H9 (cell line): ENCODE results near the gene PRODH2. TPM values are rescaled to one million over a fixed set of nuclear protein-coding genes. Genes with fewer than 3 reads are reported as not detected.

ENCODE experiments used
- DNase-seq: peaks from one replicate; pipeline ENCODE4 v3.0.0-alpha.2; 2017
- H2AFZ ChIP-seq: one replicate; pipeline ENCODE4 v1.6.1; 2013; ENCODE audit warnings: mild to moderate bottlenecking, low read length, control low read depth, moderate library complexity
- H2AK5ac ChIP-seq: 2 replicates; pipeline ENCODE4 v1.6.1; 2013; ENCODE audit warnings: low read length, control low read depth, mixed read lengths; ENCODE audit not compliant: insufficient read length
- H2BK120ac ChIP-seq: one replicate; pipeline ENCODE4 v1.6.1; 2013; ENCODE audit warnings: low read depth, mild to moderate bottlenecking, low read length, control low read depth, inconsistent platforms; ENCODE audit not compliant: poor library complexity, severe bottlenecking
- H2BK12ac ChIP-seq: 2 replicates; pipeline ENCODE4 v1.6.1; 2013; ENCODE audit warnings: low read length, control low read depth, mixed read lengths, low read depth; ENCODE audit not compliant: insufficient read length
- H2BK15ac ChIP-seq: 2 replicates; pipeline ENCODE4 v1.6.1; 2013; ENCODE audit warnings: low read depth, low read length, control low read depth
- H2BK20ac ChIP-seq: one replicate; pipeline ENCODE4 v1.6.1; 2013; ENCODE audit warnings: low read depth, mild to moderate bottlenecking, low read length, control low read depth, inconsistent platforms; ENCODE audit not compliant: poor library complexity, severe bottlenecking
- H2BK5ac ChIP-seq: 2 replicates; pipeline ENCODE4 v1.6.1; 2013; ENCODE audit warnings: low read length, control low read depth, mixed read lengths; ENCODE audit not compliant: insufficient read length
- H3K14ac ChIP-seq: 2 replicates; pipeline ENCODE4 v1.6.1; 2013; ENCODE audit warnings: low read length, control low read depth; ENCODE audit not compliant: insufficient read depth
- H3K18ac ChIP-seq: 2 replicates; pipeline ENCODE4 v1.6.1; 2013; ENCODE audit warnings: low read depth, mild to moderate bottlenecking, mixed read lengths, low read length, control low read depth; ENCODE audit not compliant: insufficient read length
- H3K23ac ChIP-seq: 2 replicates; pipeline ENCODE4 v1.6.1; 2013; ENCODE audit warnings: low read length, control low read depth, mixed read lengths, low read depth; ENCODE audit not compliant: insufficient read length
- H3K23me2 ChIP-seq: 2 replicates; pipeline ENCODE4 v1.6.1; 2013; ENCODE audit warnings: low read depth, mild to moderate bottlenecking, mixed read lengths, low read length, control low read depth; ENCODE audit not compliant: insufficient read length, poor library complexity, severe bottlenecking
- H3K27ac ChIP-seq: 2 replicates; pipeline ENCODE4 v1.5.1; 2013; ENCODE audit warnings: low read length, control low read depth, mixed read lengths, low read depth; ENCODE audit not compliant: insufficient read length
- H3K27me3 ChIP-seq: 2 replicates; pipeline ENCODE4 v1.6.1; 2013; ENCODE audit warnings: low read length, control low read depth, inconsistent platforms; ENCODE audit not compliant: insufficient read depth
- H3K4ac ChIP-seq: 2 replicates; pipeline ENCODE4 v1.6.1; 2013; ENCODE audit warnings: low read depth, mild to moderate bottlenecking, control low read depth, inconsistent platforms, low read length, moderate library complexity
- H3K4me1 ChIP-seq: 2 replicates; pipeline ENCODE4 v1.6.1; 2013; ENCODE audit warnings: low read length, control low read depth, inconsistent platforms; ENCODE audit not compliant: insufficient read depth
- H3K4me2 ChIP-seq: 2 replicates; pipeline ENCODE4 v1.6.1; 2013; ENCODE audit warnings: low read length, control low read depth, mixed read lengths; ENCODE audit not compliant: insufficient read length, insufficient read depth
- H3K56ac ChIP-seq: 2 replicates; pipeline ENCODE4 v1.6.1; 2013; ENCODE audit warnings: low read depth, mild to moderate bottlenecking, mixed read lengths, low read length, control low read depth; ENCODE audit not compliant: insufficient read length
- H3K79me1 ChIP-seq: 2 replicates; pipeline ENCODE4 v1.6.1; 2013; ENCODE audit warnings: low read depth, mild to moderate bottlenecking, moderate library complexity, low read length, control low read depth, inconsistent platforms; ENCODE audit not compliant: insufficient read depth, poor library complexity, severe bottlenecking
- H3K79me2 ChIP-seq: 2 replicates; pipeline ENCODE4 v1.6.1; 2013; ENCODE audit warnings: low read length, control low read depth, inconsistent platforms; ENCODE audit not compliant: insufficient read depth
- H3K9ac ChIP-seq: 2 replicates; pipeline ENCODE4 v1.6.1; 2013; ENCODE audit warnings: low read length, control low read depth, mixed read lengths; ENCODE audit not compliant: insufficient read length; ENCODE audit errors: extremely low read depth
- H3K9me3 ChIP-seq: one replicate; pipeline ENCODE4 v1.6.1; 2013; ENCODE audit warnings: low read depth, low read length, inconsistent platforms; ENCODE audit not compliant: control insufficient read depth
- H3T11ph ChIP-seq: one replicate; pipeline ENCODE4 v1.6.1; 2013; ENCODE audit warnings: mild to moderate bottlenecking, low read length, control low read depth, inconsistent platforms
- H4K20me1 ChIP-seq: one replicate; pipeline ENCODE4 v1.6.1; 2013; ENCODE audit not compliant: control insufficient read depth, insufficient read length, insufficient read depth
- H4K5ac ChIP-seq: 2 replicates; pipeline ENCODE4 v1.6.1; 2013; ENCODE audit warnings: low read depth, mild to moderate bottlenecking, mixed read lengths, low read length, control low read depth; ENCODE audit not compliant: insufficient read length
- H4K8ac ChIP-seq: replicated peaks from 2 replicates; pipeline ENCODE4 v1.6.1; 2013; ENCODE audit warnings: low read length, control low read depth, mixed read lengths, low read depth; ENCODE audit not compliant: insufficient read length
- H4K91ac ChIP-seq: 2 replicates; pipeline ENCODE4 v1.6.1; 2013; ENCODE audit warnings: low read depth, mild to moderate bottlenecking, moderate library complexity, mixed read lengths, low read length, control low read depth; ENCODE audit not compliant: insufficient read length
- H3K27ac Mint-ChIP-seq, 3 experiments: 2 replicates in 2 of 3; 3 replicates in 1 of 3; pipeline ENCODE4 v1.8.0; 2020 to 2021; ENCODE audit warnings: mixed read lengths in 3 of 3, mild to moderate bottlenecking in 1 of 3, moderate library complexity in 1 of 3
- H3K27me3 Mint-ChIP-seq: 2 replicates; pipeline ENCODE4 v1.8.0; 2021; ENCODE audit warnings: low read depth, mild to moderate bottlenecking, moderate library complexity, mixed read lengths
- H3K36me3 Mint-ChIP-seq, 3 experiments: 2 replicates in 2 of 3; 3 replicates in 1 of 3; pipeline ENCODE4 v1.8.0; 2020 to 2021; ENCODE audit warnings: low read depth in 3 of 3, mixed read lengths in 3 of 3; ENCODE audit not compliant: insufficient read depth in 1 of 3
- H3K4me1 Mint-ChIP-seq, 2 experiments: 2 replicates each; pipeline ENCODE4 v1.8.0; 2020; ENCODE audit warnings: mixed read lengths in 2 of 2
- H3K4me3 Mint-ChIP-seq, 2 experiments: 2 replicates in 1 of 2; 3 replicates in 1 of 2; pipeline ENCODE4 v1.8.0; 2020 to 2021; ENCODE audit warnings: mild to moderate bottlenecking in 2 of 2, mixed read lengths in 2 of 2, moderate library complexity in 1 of 2
- H3K9me3 Mint-ChIP-seq, 2 experiments: 2 replicates in 1 of 2; 3 replicates in 1 of 2; pipeline ENCODE4 v1.8.0; 2020; ENCODE audit warnings: mild to moderate bottlenecking in 2 of 2, mixed read lengths in 2 of 2, moderate library complexity in 1 of 2
- CTCF ChIP-seq: fragments of 200-600 bp; sonication (generic); conservative IDR thresholded peaks from 3 replicates; pipeline ENCODE4 v1.8.0; 2021; ENCODE audit warnings: antibody characterized with exemption, mild to moderate bottlenecking
- WGBS: extraction: QIAGEN DNeasy Blood & Tissue Kit; methylation state at CpG from one replicate; pipeline ENCODE4 v1.1.7; 2013; ENCODE audit warnings: missing lambda C conversion rate, low lambda C conversion rate, mixed read lengths; ENCODE audit not compliant: insufficient read length; ENCODE audit errors: extremely low coverage; 5-methylcytosine and 5-hydroxymethylcytosine counted together
- total RNA-seq: library from RNA; stranded (reverse); gene quantifications from 2 replicates; pipeline ENCODE4 v1.2.1, GENCODE V29; 2021

Gene PRODH2
- total RNA-seq, 1 experiment from 2014 or later: not detected

- Mint-ChIP-seq H3K27ac (no peak overlapping the region; a peak in 1 of 7 replicates), H3K36me3 (peaks cover 0 to 8% (median 2%) of the 10 kb centered on the region in 3 experiments; a peak in 2 of 7 replicates), H3K4me1 (peaks cover 36 to 44% of the 10 kb centered on the region in 2 experiments), H3K27me3 (peaks cover 21% of the 10 kb centered on the region), H3K4me3 (no peak overlapping the region), H3K9me3 (no peaks in the 10 kb centered on the region; a peak in 1 of 5 replicates)
- no peaks in the 10 kb centered on the region for H4K20me1 ChIP-seq
- H3K27me3 ChIP-seq: no peaks in the 10 kb centered on the region
- H3K9ac ChIP-seq: no peak overlapping the region
- H2BK12ac ChIP-seq: no peak overlapping the region
- no peak overlapping the region for H3T11ph ChIP-seq
- no peak overlapping the region for H3K23ac ChIP-seq
- TF ChIP-seq CTCF: no peak
- H3K14ac ChIP-seq: no peak overlapping the region
- peaks cover 9% of the 10 kb centered on the region for H3K23me2 ChIP-seq
- no peak overlapping the region for H2AK5ac ChIP-seq
- H3K27ac ChIP-seq: no peak overlapping the region
- H3K79me1 ChIP-seq: no peaks in the 10 kb centered on the region
- no peaks in the 10 kb centered on the region for H3K9me3 ChIP-seq
- peaks cover 5% of the 10 kb centered on the region; the same call in 1 of the 2 replicates for H3K4me1 ChIP-seq
- H4K8ac ChIP-seq: no peak overlapping the region
- no peak overlapping the region for H3K4me2 ChIP-seq
- H4K5ac ChIP-seq: no peak overlapping the region
- H2AFZ ChIP-seq: no peak overlapping the region
- no peak overlapping the region for H3K56ac ChIP-seq
- H3K18ac ChIP-seq: no peak overlapping the region
- no peak overlapping the region for H4K91ac ChIP-seq
- no peak for DNase-seq
- H2BK15ac ChIP-seq: no peak overlapping the region
- no peak overlapping the region for H2BK5ac ChIP-seq
- H2BK20ac ChIP-seq: no peak overlapping the region
- H3K4ac ChIP-seq: no peak overlapping the region
- no peaks in the 10 kb centered on the region for H3K79me2 ChIP-seq
- no peak overlapping the region for H2BK120ac ChIP-seq
- WGBS: no CpG with 5 or more reads among the region's 16 CpGs
Observed at GRCh38 chr19:35780058-35780457, 32.6 kb downstream of the PRODH2 start.
